Raji (cell line): ENCODE results near the gene NVL.

ENCODE experiments used
- POLR2A ChIP-seq: IDR thresholded peaks from 2 replicates; pipeline ENCODE4 v1.6.1; 2011; ENCODE audit warnings: low read depth, low read length, control low read depth; ENCODE audit not compliant: insufficient read depth

Gene NVL

DNA sequence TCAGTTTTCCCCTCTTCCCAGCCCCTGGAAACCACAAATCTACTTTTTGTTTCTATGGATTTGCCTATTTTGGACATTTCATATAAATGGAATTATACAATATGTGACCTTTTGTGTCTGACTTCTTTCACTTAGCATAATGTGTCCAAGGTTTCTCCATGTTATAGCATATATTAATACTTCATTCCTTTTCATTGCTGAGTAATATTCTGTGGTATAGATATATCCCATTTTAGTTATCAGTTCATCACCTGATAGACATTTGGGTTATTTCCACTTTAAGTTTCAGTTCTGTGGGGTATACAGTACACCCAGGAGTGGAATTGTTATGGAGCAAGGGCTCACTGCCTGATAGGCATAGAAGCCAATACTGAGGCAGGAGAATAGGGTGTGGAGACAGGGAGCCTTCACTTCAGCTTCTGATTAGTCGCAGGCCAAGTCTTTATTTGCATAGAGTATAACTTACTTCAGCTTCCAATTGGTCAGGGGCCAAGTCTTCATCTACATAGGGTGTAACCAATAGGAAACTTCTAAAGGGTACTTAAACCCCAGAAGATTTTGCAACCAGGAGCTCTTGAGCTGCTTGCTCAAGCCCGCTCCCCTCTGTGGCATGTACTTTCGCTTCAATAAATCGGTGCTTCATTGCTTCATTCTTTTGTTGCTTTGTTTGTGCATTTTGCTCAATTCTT is 8.3 kb upstream of the NVL start:
- TF ChIP-seq POLR2A, result no peak

DNA sequence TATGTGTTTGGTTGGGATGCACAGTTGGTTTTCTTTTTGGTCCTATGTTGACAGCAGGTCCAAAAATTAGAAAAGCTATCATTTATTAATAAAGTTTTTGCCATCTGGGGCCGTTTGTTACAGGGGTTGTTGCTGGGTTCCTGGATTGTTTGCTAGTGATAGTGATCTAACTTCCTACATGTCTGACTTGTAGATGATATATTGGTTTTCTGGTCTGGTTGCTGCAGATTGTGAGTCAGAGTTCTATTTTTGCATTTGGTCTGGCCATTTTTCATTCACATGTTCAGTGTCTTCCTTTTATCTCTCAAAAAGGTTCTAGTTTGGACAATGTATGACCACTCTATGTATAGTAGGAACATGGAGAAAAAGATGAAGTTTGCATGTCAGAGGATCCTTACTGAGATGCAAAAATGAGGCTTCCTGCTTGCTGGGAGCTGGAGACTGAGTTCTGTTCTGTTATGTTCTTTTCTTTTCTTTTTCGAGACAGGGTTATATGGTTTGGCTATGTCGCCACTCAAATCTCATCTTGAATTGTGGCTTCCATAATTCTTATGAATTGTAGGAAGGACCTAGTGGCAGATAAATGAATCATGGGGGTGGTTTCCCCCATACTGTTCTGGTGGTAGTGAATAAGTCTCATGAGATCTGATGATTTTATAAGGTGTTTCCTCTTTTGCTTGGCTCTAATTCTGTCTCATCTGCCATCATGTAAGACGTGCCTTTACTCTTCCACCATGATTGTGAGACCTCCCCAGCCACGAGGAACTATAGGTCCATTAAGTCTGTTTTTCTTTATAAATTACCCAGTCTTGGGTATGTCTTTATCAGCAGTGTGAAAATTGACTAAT is 4.2 kb upstream of the NVL start:
- TF ChIP-seq POLR2A, result no peak

DNA sequence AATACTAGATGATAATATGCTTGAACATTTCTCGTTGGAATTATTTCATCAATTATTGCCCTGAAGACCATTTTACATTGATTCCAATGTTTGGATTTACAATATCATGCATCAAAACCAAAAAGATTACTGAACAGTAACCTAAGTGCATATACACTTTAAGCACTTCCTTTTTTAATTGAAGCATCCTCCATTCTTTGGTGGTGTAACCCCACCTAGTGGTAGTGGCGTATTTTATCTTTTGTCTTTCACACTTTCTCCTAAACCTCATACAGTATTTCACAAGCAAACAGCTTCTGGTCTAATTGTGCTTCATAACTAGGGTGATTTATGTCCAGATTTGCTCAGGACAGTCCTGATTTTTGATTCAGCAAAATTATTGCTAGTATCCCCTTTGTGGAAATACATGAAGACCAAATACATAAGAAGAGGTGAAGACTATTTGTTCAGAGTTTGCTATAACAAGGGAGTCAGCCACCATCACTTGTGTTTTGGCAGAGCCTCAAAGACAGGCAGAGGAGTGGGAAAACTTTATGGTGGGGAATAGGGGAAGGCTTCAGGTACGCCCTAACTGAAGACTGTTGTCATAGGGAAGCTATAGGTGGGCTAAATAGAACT is 3.4 kb upstream of the NVL start:
- TF ChIP-seq POLR2A, result no peak

DNA sequence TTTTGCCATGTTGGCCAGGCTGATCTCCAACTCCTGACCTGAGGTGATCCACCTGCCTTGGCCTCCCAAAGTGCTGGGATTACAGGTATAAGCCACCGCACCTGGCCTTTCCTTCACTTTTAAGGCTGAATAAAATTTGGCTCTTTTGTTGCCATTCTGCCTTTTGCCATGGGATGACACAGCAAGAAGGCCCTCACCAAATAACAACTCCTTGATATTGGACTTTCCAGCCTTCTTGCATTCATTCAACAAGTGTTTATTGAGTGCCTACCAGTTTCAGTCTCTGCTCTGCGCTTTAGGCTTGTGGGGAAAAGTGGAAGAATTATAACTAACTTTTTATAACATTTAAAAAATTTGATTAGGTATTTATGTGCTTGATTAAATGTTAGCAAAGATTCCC is 1.9 kb upstream of the NVL start:
- TF ChIP-seq POLR2A, result no peak

DNA sequence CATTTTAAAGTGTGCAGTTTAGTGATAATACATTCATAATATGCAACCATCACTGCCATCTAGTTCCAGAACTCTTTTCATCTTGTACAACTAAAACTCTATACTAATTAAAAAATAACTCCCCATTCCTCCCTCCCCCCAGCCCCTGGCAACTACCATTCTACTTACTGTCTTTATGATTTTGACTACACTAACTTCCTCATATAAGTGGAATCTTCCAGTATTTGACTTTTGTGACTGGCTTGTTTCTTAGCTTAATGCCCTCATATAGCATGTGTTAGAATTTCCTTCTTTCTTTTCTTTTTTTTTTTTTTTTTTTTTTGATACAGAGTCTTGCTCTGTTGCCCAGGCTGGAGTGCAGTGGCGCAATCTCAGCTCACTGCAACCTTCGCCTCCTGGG is 1.4 kb upstream of the NVL start:
- no peak for TF ChIP-seq POLR2A

DNA sequence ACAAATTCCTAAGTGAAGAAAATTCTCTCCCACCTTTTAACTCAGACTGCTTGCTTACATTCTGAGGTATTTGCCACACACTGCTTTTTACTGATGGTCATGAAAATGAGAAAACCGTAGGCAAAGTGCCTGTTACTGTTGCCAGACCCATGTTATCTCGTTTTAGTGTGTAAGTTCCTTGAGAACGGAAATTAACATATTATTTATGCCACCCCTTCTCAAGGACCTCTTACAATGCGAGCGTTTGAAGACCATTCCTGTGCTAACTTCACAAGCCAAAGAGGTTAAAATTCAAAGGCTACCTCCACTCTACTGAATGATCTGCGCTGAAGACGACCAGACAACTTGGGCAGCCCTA is 509 bp downstream of the NVL start:
- TF ChIP-seq POLR2A, result no peak

DNA sequence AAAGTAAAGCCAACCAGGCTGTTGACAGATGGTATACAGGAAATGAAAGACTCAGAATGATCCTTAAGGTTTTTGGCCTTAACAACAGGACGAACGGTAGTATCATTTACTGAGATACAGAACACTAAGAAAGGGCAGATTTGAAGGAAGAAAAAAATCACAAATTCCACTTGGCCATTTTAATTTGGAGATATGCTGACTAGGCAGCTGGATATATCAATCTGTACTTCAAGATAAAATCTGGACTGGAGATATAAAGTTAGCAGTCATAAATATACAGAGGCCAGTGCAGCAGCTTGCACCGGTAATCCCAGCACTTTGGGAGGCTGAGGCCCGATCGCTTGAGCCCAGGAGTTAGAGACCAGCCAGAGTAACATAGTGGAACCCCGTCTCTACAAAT is 1.3 kb downstream of the NVL start:
- no peak for TF ChIP-seq POLR2A

DNA sequence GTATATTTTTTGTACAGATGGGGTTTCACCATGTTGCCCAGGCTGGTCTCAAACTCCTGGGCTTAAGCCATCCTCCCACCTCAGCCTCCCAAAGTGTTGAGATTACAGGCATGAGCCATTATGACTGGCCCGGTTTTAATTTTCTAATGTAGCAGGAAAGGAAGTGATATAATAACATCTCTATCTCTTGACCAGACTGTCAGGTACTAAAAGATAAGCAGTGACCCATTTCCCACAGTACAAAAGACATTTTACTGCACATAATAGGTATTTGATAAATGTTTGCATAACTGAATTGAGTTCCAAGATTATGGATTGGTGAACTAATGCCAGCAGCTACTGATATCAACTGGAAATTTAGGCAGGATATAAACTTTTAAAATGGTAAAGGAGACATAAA is 4.0 kb downstream of the NVL start:
- TF ChIP-seq POLR2A, result no peak

DNA sequence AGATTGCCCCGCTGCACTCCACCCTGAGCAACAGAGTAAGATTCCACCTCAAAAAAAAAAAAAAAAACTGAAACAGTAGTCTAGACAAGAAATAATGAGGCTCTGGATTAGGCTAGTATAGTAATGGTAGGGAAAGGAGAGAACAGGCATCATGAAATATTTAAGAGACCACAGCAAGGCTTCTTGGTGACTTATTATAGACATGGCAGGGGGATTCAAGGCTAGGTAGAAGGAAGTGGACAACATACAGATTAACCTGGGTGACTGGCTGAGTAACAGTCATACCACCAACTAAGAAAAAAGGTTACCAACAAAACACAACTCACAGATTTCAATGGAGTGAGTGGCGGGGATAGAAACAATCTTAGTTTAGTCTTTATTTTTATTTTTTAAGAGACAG is 8.3 kb downstream of the NVL start:
- no peak for TF ChIP-seq POLR2A

DNA sequence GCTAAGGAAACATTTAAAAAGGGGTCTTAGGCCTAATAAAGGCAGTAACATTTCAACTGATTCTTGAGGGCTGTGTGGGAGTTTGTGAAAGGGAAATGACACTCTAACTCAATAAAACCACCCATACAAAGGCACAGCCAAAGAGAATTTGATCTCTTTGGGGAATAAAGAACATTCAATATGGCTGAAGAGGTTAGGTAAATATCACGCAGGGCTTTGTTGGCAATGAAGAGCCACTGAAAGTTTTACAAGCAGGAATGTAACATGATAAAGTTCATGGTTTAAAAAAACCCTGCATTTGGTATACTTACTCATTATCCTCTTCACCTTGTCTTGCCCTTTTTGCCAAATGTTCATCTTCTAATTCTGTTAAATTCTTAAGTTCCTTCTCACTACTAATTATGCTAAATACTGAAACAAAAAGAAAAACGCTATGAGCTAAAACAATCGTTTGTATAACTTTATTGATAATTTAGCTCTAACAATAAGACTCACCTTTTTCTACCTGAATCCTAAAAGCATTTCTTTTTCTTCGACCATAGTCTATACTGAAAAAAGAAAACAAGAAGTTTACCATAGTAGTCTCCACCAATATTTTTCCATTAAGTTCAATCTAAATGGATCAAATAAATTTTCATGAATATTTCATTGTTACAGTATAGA is 12.5 kb downstream of the NVL start:
- no peak for TF ChIP-seq POLR2A

DNA sequence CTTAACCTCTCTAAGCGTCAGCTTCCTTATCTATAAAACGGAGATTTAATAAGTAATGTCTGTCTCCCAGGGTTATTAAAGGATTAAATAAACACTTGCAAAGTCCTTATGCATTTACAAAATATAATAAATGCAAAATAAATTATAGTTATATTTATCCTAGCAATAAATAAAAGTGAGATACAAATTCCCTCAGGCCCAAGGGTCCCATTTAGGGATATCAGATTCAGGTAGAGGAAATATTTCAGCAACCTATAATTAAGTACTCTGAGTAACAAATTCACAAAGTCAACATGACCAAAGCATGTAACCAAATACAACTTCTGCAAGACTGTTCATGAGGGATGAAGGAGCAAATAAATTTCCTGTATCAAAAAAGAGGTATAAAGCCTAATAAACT is 17.9 kb downstream of the NVL start:
- no peak for TF ChIP-seq POLR2A

DNA sequence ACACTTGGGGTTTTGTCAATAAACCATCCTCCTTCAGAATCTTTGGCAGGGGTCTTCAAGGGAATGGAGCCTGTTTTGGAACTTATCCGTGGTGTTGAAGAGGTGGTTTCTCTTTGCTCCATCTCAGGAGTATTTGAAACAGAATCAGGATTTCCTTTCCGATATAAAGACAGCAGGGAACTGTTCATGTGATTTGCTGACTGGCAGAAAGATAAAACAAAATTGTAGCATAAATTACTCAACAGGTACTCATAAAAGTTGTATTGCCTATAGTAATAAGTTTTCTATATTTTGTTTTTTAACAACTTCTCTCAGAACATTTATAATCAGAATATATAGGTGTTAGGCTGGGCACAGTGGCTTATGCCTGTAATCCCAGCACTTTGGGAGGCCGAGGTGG is 21.9 kb downstream of the NVL start:
- no peak for TF ChIP-seq POLR2A

DNA sequence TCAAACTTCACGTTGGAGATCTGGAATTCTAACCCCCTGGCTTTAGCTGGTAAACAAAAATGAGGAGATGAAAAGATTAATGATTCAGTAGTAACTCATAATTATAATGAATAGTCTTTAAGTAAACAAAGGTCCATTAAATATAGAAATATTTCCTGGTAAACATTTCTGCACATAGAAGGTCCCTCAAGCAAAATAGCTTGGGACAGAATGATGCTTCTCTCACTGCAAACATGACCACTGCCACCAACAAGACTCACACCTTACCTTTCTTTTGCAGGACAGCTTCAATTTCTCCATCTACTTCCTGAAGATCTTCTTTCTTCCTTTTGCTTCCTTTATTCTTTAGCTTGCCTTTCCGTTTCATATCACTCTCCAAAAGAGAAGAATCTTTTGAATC is 25.2 kb downstream of the NVL start:
- TF ChIP-seq POLR2A, result no peak

DNA sequence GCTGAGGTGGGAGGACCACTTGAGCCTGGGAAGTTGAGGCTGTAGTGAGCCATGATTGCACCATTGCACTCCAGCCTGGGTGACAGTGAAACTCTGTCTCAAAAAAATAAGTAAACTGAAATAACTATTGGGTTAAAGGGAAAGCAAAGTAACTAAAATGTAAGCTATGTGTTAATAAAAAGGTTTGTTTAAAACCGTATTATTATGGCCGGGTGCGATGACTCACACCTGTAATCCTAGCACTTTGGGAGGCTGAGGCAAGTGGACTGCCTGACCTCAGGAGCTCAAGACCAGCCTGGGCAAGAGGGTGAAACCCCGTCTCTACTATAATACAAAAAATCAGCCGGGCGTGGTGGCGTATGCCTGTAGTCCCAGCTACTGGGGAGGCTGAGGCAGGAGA is 27.0 kb downstream of the NVL start:
- TF ChIP-seq POLR2A, result no peak

DNA sequence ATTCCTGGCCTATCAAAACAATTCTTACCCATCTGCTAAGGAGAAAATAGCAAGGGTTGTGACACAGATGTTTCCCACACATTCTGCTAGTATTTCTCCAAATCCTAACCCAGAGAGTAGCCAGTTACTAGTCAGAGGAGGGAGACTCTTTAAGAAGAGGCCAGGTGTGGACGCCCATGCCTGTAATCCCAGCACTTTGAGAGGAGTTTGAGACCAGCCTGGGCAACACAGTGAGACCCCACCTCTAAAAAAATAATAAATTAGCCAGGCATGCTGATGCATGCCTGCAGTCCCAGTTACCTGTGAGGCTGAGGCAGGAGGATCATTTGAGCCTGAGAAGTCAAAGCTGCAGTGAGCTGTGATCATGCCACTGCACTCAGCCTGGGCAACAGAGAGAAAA is 28.6 kb downstream of the NVL start:
- TF ChIP-seq POLR2A, result no peak

DNA sequence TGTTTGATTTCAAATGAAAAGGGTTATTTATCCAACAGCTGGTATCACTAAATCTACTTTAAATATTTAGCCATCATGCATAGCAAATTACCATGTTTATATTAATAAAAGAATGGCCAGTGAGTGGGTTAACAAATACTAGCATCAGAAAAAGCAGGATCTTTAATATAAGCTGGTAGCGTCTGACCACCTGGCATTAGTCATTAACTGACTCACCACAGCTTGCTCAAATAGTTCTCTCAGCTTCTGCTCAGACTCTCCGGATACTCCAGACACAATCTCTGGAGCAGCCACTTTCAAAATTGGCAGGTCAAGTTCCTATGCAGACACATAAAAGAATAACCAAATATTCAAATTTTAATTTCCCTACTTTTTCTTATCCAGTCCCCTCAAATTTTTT is 29.6 kb downstream of the NVL start:
- TF ChIP-seq POLR2A, result no peak
